Liver (tissue), 3 donors: Measurements from ENCODE around the gene STX7.
"Not testable (repeated sequence)": the region's sequence is repeated elsewhere in the genome, so short reads cannot be mapped to it uniquely, and the experiment has no call there.

Experiments used
- FOXA2 ChIP-seq: IDR thresholded peaks from 2 replicates; pipeline ENCODE4 v1.6.1; 2016; ENCODE audit warnings: antibody characterized with exemption
- GABPA ChIP-seq, 2 donors: IDR thresholded peaks in 1 of 2; conservative IDR thresholded peaks in 1 of 2; 2 replicates each; pipeline ENCODE4 v1.6.1; 2016; ENCODE audit warnings: antibody characterized with exemption in 2 of 2, mild to moderate bottlenecking in 1 of 2, moderate library complexity in 1 of 2
- JUND ChIP-seq, 2 donors: IDR thresholded peaks; 2 replicates each; pipeline ENCODE4 v1.6.1; 2016; ENCODE audit warnings: antibody characterized with exemption in 2 of 2
- RAD21 ChIP-seq, 2 donors: IDR thresholded peaks; 2 replicates each; pipeline ENCODE4 v1.6.1; 2016; ENCODE audit warnings: antibody characterized with exemption in 2 of 2, mild to moderate bottlenecking in 2 of 2
- TAF1 ChIP-seq: conservative IDR thresholded peaks from 2 replicates; pipeline ENCODE4 v1.6.1; 2016; ENCODE audit warnings: antibody characterized with exemption, mild to moderate bottlenecking
- YY1 ChIP-seq: IDR thresholded peaks from 2 replicates; pipeline ENCODE4 v1.6.1; 2016; ENCODE audit warnings: antibody characterized with exemption, mild to moderate bottlenecking
- TF ChIP-seq, protein P1 (sequence below): fragments of 150-350 bp; IDR thresholded peaks from 2 replicates; pipeline ENCODE4 v1.5.1; 2017; ENCODE audit warnings: improper control_type of control experiment, low read depth, low read length; ENCODE audit not compliant: missing input control
- TF ChIP-seq, protein P2 (sequence below): IDR thresholded peaks from 2 replicates; pipeline ENCODE4 v1.6.1; 2016; ENCODE audit warnings: antibody characterized with exemption, mild to moderate bottlenecking
- donor health status: healthy.
- donor health status: healthy.

DNA sequence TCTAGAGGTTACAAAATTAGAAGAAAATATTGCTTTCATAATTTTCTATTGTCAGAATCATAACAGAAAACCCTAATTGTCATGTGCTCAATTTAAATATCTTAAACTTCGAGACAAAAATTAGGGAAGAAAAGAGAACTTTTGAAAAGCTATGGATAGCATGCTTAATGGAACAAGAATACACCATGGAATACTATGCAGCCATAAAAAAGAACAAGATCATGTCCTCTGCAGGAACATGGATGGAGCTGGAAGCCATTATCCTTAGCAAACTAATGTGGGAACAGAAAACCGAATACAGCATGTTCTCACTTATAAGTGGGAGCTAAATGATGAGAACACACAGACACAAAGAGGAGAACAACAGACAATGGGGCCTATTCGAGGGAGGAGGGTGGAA is 47.2 kb upstream of the STX7 start:
- TF ChIP-seq, protein P1, sequence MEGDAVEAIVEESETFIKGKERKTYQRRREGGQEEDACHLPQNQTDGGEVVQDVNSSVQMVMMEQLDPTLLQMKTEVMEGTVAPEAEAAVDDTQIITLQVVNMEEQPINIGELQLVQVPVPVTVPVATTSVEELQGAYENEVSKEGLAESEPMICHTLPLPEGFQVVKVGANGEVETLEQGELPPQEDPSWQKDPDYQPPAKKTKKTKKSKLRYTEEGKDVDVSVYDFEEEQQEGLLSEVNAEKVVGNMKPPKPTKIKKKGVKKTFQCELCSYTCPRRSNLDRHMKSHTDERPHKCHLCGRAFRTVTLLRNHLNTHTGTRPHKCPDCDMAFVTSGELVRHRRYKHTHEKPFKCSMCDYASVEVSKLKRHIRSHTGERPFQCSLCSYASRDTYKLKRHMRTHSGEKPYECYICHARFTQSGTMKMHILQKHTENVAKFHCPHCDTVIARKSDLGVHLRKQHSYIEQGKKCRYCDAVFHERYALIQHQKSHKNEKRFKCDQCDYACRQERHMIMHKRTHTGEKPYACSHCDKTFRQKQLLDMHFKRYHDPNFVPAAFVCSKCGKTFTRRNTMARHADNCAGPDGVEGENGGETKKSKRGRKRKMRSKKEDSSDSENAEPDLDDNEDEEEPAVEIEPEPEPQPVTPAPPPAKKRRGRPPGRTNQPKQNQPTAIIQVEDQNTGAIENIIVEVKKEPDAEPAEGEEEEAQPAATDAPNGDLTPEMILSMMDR: not testable (repeated sequence)
- not testable (repeated sequence) for TF ChIP-seq GABPA (IDR thresholded peaks at IDR 0.05 in 1 of 2, conservative IDR thresholded peaks at IDR 0.05 in 1 of 2); TAF1; RAD21 (IDR thresholded peaks at IDR 0.05); FOXA2; JUND (IDR thresholded peaks at IDR 0.05); YY1
- TF ChIP-seq, protein P2, sequence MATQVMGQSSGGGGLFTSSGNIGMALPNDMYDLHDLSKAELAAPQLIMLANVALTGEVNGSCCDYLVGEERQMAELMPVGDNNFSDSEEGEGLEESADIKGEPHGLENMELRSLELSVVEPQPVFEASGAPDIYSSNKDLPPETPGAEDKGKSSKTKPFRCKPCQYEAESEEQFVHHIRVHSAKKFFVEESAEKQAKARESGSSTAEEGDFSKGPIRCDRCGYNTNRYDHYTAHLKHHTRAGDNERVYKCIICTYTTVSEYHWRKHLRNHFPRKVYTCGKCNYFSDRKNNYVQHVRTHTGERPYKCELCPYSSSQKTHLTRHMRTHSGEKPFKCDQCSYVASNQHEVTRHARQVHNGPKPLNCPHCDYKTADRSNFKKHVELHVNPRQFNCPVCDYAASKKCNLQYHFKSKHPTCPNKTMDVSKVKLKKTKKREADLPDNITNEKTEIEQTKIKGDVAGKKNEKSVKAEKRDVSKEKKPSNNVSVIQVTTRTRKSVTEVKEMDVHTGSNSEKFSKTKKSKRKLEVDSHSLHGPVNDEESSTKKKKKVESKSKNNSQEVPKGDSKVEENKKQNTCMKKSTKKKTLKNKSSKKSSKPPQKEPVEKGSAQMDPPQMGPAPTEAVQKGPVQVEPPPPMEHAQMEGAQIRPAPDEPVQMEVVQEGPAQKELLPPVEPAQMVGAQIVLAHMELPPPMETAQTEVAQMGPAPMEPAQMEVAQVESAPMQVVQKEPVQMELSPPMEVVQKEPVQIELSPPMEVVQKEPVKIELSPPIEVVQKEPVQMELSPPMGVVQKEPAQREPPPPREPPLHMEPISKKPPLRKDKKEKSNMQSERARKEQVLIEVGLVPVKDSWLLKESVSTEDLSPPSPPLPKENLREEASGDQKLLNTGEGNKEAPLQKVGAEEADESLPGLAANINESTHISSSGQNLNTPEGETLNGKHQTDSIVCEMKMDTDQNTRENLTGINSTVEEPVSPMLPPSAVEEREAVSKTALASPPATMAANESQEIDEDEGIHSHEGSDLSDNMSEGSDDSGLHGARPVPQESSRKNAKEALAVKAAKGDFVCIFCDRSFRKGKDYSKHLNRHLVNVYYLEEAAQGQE: not testable (repeated sequence)
